Smooth muscle cell (in vitro differentiated cells): ENCODE results near the gene PEAR1. TPM values are rescaled to one million over a fixed set of nuclear protein-coding genes. Genes with fewer than 3 reads are reported as not detected.

ENCODE experiments used
- DNase-seq: peaks from one replicate; lab custom pipeline; 2025; ENCODE audit not compliant: unreplicated experiment; lab: John Stamatoyannopoulos, UW
- H2AFZ ChIP-seq: fragments of 200-600 bp; sonication (generic); 2 replicates; pipeline ENCODE4 v1.6.0; 2016; ENCODE audit warnings: antibody characterized with exemption, low read depth, mild to moderate bottlenecking
- H3F3A ChIP-seq: fragments of 200-600 bp; sonication (generic); 2 replicates; pipeline ENCODE4 v1.6.0; 2017; ENCODE audit warnings: antibody characterized with exemption, low read depth
- H3K27ac ChIP-seq: fragments of 200-600 bp; sonication (generic); 2 replicates; pipeline ENCODE4 v1.5.1; 2016; ENCODE audit warnings: low read depth, mild to moderate bottlenecking
- H3K27me3 ChIP-seq: fragments of 200-600 bp; sonication (generic); 2 replicates; pipeline ENCODE4 v1.6.1; 2016; ENCODE audit warnings: low read depth, mild to moderate bottlenecking
- H3K36me3 ChIP-seq: fragments of 200-600 bp; sonication (generic); 2 replicates; pipeline ENCODE4 v1.5.1; 2016; ENCODE audit warnings: low read depth
- H3K4me1 ChIP-seq: fragments of 200-600 bp; sonication (generic); 2 replicates; pipeline ENCODE4 v1.5.1; 2016; ENCODE audit warnings: low read depth
- H3K4me2 ChIP-seq: fragments of 200-600 bp; sonication (generic); 2 replicates; pipeline ENCODE4 v1.6.0; 2016; ENCODE audit warnings: mild to moderate bottlenecking
- H3K4me3 ChIP-seq: fragments of 200-600 bp; sonication (generic); 2 replicates; pipeline ENCODE4 v1.5.1; 2016; ENCODE audit warnings: mild to moderate bottlenecking
- H3K79me2 ChIP-seq: fragments of 200-600 bp; sonication (generic); 2 replicates; pipeline ENCODE4 v1.6.0; 2016; ENCODE audit warnings: low read depth, mild to moderate bottlenecking
- H3K9ac ChIP-seq: fragments of 200-600 bp; sonication (generic); 2 replicates; pipeline ENCODE4 v1.6.0; 2016; ENCODE audit warnings: low read depth
- H3K9me3 ChIP-seq: fragments of 200-600 bp; sonication (generic); replicated peaks from 2 replicates; pipeline ENCODE4 v1.5.1; 2016; ENCODE audit warnings: low read depth
- H4K20me1 ChIP-seq: fragments of 200-600 bp; sonication (generic); 2 replicates; pipeline ENCODE4 v1.6.0; 2016; ENCODE audit warnings: low read depth
- WGBS: methylation state at CpG from one replicate; pipeline ENCODE4 v1.1.7; 2016; ENCODE audit warnings: low lambda C conversion rate; 5-methylcytosine and 5-hydroxymethylcytosine counted together
- polyA plus RNA-seq: library from polyadenylated mRNA; unstranded; fragments of >200 nt; fragmentation: Nextera tagmentation; extraction: Ambion mirVana; gene quantifications from 2 replicates; pipeline ENCODE4 v1.2.1, GENCODE V29; 2016
- total RNA-seq: library from RNA; depleted of rRNA; stranded (reverse); fragments of >200 nt; gene quantifications from 2 replicates; pipeline ENCODE4 v1.2.3, GENCODE V29; 2014
- TF ChIP-seq, protein P1 (sequence below): fragments of 200-600 bp; sonication (generic); IDR thresholded peaks from 2 replicates; pipeline ENCODE4 v1.5.1; 2017; ENCODE audit warnings: borderline replicate concordance, mild to moderate bottlenecking, antibody characterized with exemption; ENCODE audit not compliant: insufficient read depth, poor library complexity, severe bottlenecking

The PEAR1 gene
- total and polyA plus RNA-seq, 2 experiments from 2014 or later, result 2.3 to 3.7 TPM

DNA sequence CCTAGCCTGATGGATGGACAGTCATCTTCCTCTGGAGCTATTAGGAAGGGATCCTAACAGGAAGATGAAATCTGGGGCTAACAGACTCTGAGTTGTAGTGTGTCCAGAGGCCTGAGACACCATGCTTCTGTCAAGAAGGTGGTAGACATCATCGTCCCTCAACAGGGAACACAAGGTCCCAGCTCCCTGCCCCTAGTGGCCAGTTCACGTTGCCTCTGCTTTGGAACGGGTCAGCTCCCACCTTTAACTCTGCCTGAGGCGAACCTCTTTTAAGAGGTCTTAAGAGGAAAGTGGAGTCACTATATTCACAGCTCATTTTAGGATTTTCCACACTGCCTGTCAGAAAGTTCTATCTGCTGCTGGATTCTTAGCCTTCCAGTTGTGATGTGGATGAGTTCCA is 55.2 kb downstream of the PEAR1 start:
- no peak overlapping the region for H2AFZ ChIP-seq
- no peak overlapping the region for H3K27ac ChIP-seq
- H3K36me3 ChIP-seq, result no peaks in the 10 kb centered on the region
- no peaks in the 10 kb centered on the region for H4K20me1 ChIP-seq
- H3K4me2 ChIP-seq, result no peak overlapping the region
- H3K9me3 ChIP-seq, result no peaks in the 10 kb centered on the region
- H3F3A ChIP-seq, result no peaks in the 10 kb centered on the region
- TF ChIP-seq, protein P1, sequence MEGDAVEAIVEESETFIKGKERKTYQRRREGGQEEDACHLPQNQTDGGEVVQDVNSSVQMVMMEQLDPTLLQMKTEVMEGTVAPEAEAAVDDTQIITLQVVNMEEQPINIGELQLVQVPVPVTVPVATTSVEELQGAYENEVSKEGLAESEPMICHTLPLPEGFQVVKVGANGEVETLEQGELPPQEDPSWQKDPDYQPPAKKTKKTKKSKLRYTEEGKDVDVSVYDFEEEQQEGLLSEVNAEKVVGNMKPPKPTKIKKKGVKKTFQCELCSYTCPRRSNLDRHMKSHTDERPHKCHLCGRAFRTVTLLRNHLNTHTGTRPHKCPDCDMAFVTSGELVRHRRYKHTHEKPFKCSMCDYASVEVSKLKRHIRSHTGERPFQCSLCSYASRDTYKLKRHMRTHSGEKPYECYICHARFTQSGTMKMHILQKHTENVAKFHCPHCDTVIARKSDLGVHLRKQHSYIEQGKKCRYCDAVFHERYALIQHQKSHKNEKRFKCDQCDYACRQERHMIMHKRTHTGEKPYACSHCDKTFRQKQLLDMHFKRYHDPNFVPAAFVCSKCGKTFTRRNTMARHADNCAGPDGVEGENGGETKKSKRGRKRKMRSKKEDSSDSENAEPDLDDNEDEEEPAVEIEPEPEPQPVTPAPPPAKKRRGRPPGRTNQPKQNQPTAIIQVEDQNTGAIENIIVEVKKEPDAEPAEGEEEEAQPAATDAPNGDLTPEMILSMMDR, result no peak
- no peak overlapping the region for H3K4me3 ChIP-seq
- no peaks in the 10 kb centered on the region for H3K4me1 ChIP-seq
- DNase-seq, result no peak
- H3K9ac ChIP-seq, result no peak overlapping the region
- WGBS, result 53% methylated on average over 4 of the region's 4 CpGs
- no peaks in the 10 kb centered on the region for H3K27me3 ChIP-seq
- no peaks in the 10 kb centered on the region for H3K79me2 ChIP-seq

DNA sequence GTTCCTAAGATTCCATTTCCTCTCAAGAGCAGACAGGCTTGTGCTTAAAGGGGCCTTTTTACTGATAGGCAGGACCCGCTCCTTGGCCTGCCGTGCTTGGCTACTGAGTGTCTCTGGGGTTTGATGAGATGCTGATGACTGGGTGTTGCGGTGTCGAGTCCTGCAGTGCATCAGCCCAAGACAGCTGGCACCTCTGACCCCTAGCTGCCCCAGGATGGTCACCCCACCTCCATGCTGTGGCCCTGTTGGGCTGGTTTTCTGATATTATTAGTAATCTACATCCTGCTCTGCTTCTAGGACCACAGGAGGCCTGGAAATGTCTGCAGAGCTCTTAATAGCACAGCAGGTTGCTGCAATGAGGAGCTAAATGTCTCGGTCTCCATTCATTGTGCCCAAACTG is 55.6 kb downstream of the PEAR1 start:
- Histone ChIP-seq H4K20me1 (no peaks in the 10 kb centered on the region), H3K27me3 (no peaks in the 10 kb centered on the region), H3K4me3 (no peak overlapping the region), H3K79me2 (no peaks in the 10 kb centered on the region), H3K4me2 (no peak overlapping the region), H3F3A (no peaks in the 10 kb centered on the region), H3K27ac (no peak overlapping the region), H3K9me3 (no peaks in the 10 kb centered on the region), H3K36me3 (no peaks in the 10 kb centered on the region), H3K9ac (no peak overlapping the region), H2AFZ (no peak overlapping the region), H3K4me1 (no peaks in the 10 kb centered on the region)
- DNase-seq, result no peak
- TF ChIP-seq, protein P1, result no peak
- 58% methylated on average over 5 of the region's 5 CpGs for WGBS

DNA sequence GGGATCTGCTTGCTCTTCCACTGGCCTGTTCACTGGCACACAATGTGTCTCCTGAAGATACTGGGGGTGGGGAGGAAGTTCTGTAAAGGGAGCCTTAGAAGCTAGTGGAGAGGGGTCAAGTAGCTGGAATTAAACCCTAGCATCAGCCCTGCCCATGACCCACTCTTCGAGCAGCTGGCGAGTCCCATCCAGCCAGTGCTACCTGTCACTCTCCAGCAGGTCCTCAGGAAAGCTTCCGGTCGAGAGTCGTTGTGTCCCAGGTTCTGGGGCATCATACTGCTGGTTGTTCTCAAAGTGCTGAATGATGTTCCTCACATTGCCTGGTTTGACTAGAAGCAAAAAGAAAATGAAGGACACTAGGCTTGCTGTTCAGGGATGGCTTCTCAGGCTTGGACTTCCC is 57.9 kb downstream of the PEAR1 start:
- H2AFZ ChIP-seq, result no peak overlapping the region
- H3K4me2 ChIP-seq, result no peak overlapping the region
- H3K27me3 ChIP-seq, result no peaks in the 10 kb centered on the region
- DNase-seq, result no peak
- no peak overlapping the region for H3K27ac ChIP-seq
- H3K9me3 ChIP-seq, result no peaks in the 10 kb centered on the region
- TF ChIP-seq, protein P1, result no peak
- H3K9ac ChIP-seq, result no peak overlapping the region
- no peaks in the 10 kb centered on the region for H3K36me3 ChIP-seq
- 99% methylated on average over 5 of the region's 5 CpGs for WGBS
- no peak overlapping the region for H3K4me3 ChIP-seq
- no peaks in the 10 kb centered on the region for H3F3A ChIP-seq
- no peaks in the 10 kb centered on the region for H4K20me1 ChIP-seq
- H3K79me2 ChIP-seq, result no peaks in the 10 kb centered on the region
- no peaks in the 10 kb centered on the region for H3K4me1 ChIP-seq

DNA sequence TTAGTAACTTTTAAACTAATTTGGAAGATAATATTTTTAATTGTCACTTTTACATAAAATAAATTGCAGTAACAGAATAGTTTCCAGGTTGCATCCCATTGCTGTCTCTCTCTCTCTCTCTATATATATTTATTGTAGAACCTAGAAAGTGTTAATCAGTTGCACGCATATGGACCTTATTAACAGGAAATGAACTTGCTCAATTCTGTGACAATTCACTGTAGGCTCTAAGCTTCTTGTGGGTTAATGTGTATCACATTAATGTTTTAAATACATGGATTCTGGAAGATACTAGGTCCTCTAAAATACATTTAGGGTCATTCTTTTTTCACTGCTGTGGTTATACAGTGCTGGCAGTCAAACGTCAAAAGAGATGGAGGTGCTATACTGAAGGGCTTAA is 60.1 kb downstream of the PEAR1 start:
- TF ChIP-seq, protein P1, result no peak
- WGBS, result 88% methylated on average over 2 of the region's 2 CpGs

More for the DNA sequence above, 60.1 kb downstream of the PEAR1 start:
- no peaks in the 10 kb centered on the region for H3K27me3 ChIP-seq
- no peaks in the 10 kb centered on the region for H3K36me3 ChIP-seq
- no peak overlapping the region for H3K9ac ChIP-seq
- H3K4me3 ChIP-seq, result no peak overlapping the region
- no peaks in the 10 kb centered on the region for H3K4me1 ChIP-seq
- no peaks in the 10 kb centered on the region for H3F3A ChIP-seq
- no peak overlapping the region for H2AFZ ChIP-seq
- H4K20me1 ChIP-seq, result no peaks in the 10 kb centered on the region
- no peaks in the 10 kb centered on the region for H3K9me3 ChIP-seq
- H3K79me2 ChIP-seq, result no peaks in the 10 kb centered on the region
- no peak for DNase-seq
- H3K4me2 ChIP-seq, result no peak overlapping the region
- no peak overlapping the region for H3K27ac ChIP-seq
